Testis (tissue), 3 donors: Measurements from ENCODE around the gene BDKRB2. TPM values are rescaled to one million over a fixed set of nuclear protein-coding genes. Genes with fewer than 3 reads are reported as not detected.

Experiments used
- DNase-seq: peaks from one replicate; pipeline ENCODE4 v3.0.0-alpha.2; 2019
- H3K27ac ChIP-seq, 2 donors: fragments of 200-600 bp; sonication (generic); one replicate each; pipeline ENCODE4 v1.5.1; 2019
- H3K27me3 ChIP-seq: fragments of 200-600 bp; sonication (generic); one replicate; pipeline ENCODE4 v1.5.1; 2019
- H3K36me3 ChIP-seq: fragments of 200-600 bp; sonication (generic); one replicate; pipeline ENCODE4 v1.5.1; 2017; ENCODE audit warnings: low read depth; ENCODE audit errors: missing control alignments
- H3K4me1 ChIP-seq: fragments of 200-600 bp; sonication (generic); one replicate; pipeline ENCODE4 v1.5.1; 2019
- H3K4me3 ChIP-seq, 2 donors: fragments of 200-600 bp; sonication (generic); one replicate each; pipeline ENCODE4 v1.5.1; 2017 to 2019
- H3K9me3 ChIP-seq: fragments of 200-600 bp; sonication (generic); one replicate; pipeline ENCODE4 v1.5.1; 2017
- CTCF ChIP-seq, 3 experiments: fragments of 450-650 bp in 2 of 3; fragments of 200-600 bp in 1 of 3; sonication (generic) in 1 of 3; IDR thresholded peaks; one replicate each; pipeline ENCODE4 v1.5.1; 2016 to 2019; ENCODE audit warnings: antibody characterized with exemption in 3 of 3, mild to moderate bottlenecking in 2 of 3, moderate library complexity in 1 of 3
- POLR2A ChIP-seq: fragments of 450-650 bp; IDR thresholded peaks from one replicate; pipeline ENCODE4 v1.6.1; 2017; ENCODE audit warnings: antibody characterized with exemption, mild to moderate bottlenecking, moderate library complexity
- WGBS, 2 donors: methylation state at CpG; one replicate each; pipeline ENCODE4 v1.1.5; 2018; 5-methylcytosine and 5-hydroxymethylcytosine counted together
- intact Hi-C: fragments of 100-400 bp; cut with DNase I; formaldehyde crosslinking; loops from one replicate; pipeline ENCODE4 v1.15.1; 2023; ENCODE audit warnings: low total_unique reads
- polyA plus RNA-seq: library from polyadenylated mRNA; stranded (reverse); fragments of 350-450 nt; fragmentation: Illumina TruSeq; extraction: RNeasy Lipid Tissue Mini Kit (QIAGEN cat#74804); gene quantifications from one replicate; pipeline ENCODE4 v1.2.3, GENCODE V29; 2014; ENCODE audit warnings: low read depth, low replicate concordance; ENCODE audit not compliant: insufficient read depth
- small RNA-seq, 2 donors: library from RNA; depleted of rRNA; stranded (forward); fragments of <200 nt; gene quantifications; one replicate each; pipeline ENCODE3, GENCODE V24; 2016
- total RNA-seq, 2 donors: library from RNA; depleted of rRNA; stranded (reverse); fragments of >200 nt; gene quantifications; one replicate each; pipeline ENCODE4 v1.2.3, GENCODE V29; 2016

BDKRB2 gene
- total and polyA plus RNA-seq, 3 donors from 2014 or later, result 0.63 to 2.9 (median 0.87) TPM

GRCh38 chr14:96285667-96286066 is 81.0 kb downstream of the BDKRB2 start:
- no peaks in the 10 kb centered on the region for H3K9me3 ChIP-seq
- no peaks in the 10 kb centered on the region for H3K27me3 ChIP-seq
- no peak overlapping the region for H3K27ac ChIP-seq
- WGBS, 2 donors, result 76 to 78% methylated on average over 17 of the region's 17 CpGs
- no peaks in the 10 kb centered on the region for H3K4me1 ChIP-seq
- TF ChIP-seq POLR2A, result no peak
- TF ChIP-seq CTCF (IDR thresholded peaks at IDR 0.05), result no peak
- no peak for DNase-seq
- H3K36me3 ChIP-seq, result no peaks in the 10 kb centered on the region
- no peak overlapping the region for H3K4me3 ChIP-seq
- intact Hi-C loops, result loop anchor here (10.0 kb wide), 1 partner anchor 129 kb away; no protein-coding TSS in a partner anchor

- WGBS, 2 donors, result 96 to 98% methylated on average over 1 of the region's 1 CpG
These were observed 81.6 kb downstream of the BDKRB2 start for GRCh38 chr14:96286251-96286650.

GRCh38 chr14:96287856-96288255 is 83.2 kb downstream of the BDKRB2 start:
- DNase-seq, result no peak
- H3K27me3 ChIP-seq, result no peaks in the 10 kb centered on the region
- no peak overlapping the region for H3K4me3 ChIP-seq
- no peak overlapping the region for H3K27ac ChIP-seq
- no peaks in the 10 kb centered on the region for H3K36me3 ChIP-seq
- WGBS, 2 donors, result 95 to 96% methylated on average over 1 of the region's 1 CpG
- no peak for TF ChIP-seq CTCF (IDR thresholded peaks at IDR 0.05)
- TF ChIP-seq POLR2A, result no peak
- H3K9me3 ChIP-seq, result no peaks in the 10 kb centered on the region
- intact Hi-C loops, result loop anchor here (10.0 kb wide), 1 partner anchor 127 kb away; no protein-coding TSS in a partner anchor
- H3K4me1 ChIP-seq, result no peaks in the 10 kb centered on the region

More at GRCh38 chr14:96286251-96286650, 81.6 kb downstream of the BDKRB2 start:
- intact Hi-C loops, result loop anchor here (10.0 kb wide), 1 partner anchor 129 kb away; no protein-coding TSS in a partner anchor
- Histone ChIP-seq H3K4me3 (no peak overlapping the region), H3K27ac (no peak overlapping the region), H3K9me3 (no peaks in the 10 kb centered on the region), H3K4me1 (no peaks in the 10 kb centered on the region), H3K27me3 (no peaks in the 10 kb centered on the region), H3K36me3 (no peaks in the 10 kb centered on the region)
- TF ChIP-seq CTCF (IDR thresholded peaks at IDR 0.05) (no peak), POLR2A (no peak)
- DNase-seq, result no peak

Small RNA genes within 50 kb of the gene (small RNA-seq; reads per million reads assigned to genes)
- gene CKS1BP1, result 0 reads per million in 2 donors

Other genes starting within 250 kb of the BDKRB2 start
- 1 to 10 TPM; 1.4 to 2.5 TPM for gene C14orf132, start 165.5 kb upstream of the BDKRB2 start, total RNA-seq
- 8.4 TPM for gene C14orf132, start 165.5 kb upstream of the BDKRB2 start, polyA plus RNA-seq
- 1 to 10 TPM; 3.3 to 3.4 TPM for gene BDKRB1, start 51.4 kb downstream of the BDKRB2 start, total RNA-seq
- 4.9 TPM for gene BDKRB1, start 51.4 kb downstream of the BDKRB2 start, polyA plus RNA-seq
- gene ATG2B, start 158.5 kb downstream of the BDKRB2 start, total RNA-seq, result 10 to 100 TPM; 42.7 to 74.9 TPM
- gene ATG2B, start 158.5 kb downstream of the BDKRB2 start, polyA plus RNA-seq, result 44.8 TPM
- gene GSKIP, start 158.7 kb downstream of the BDKRB2 start, total RNA-seq, result 10 to 100 TPM; 11.2 to 25.4 TPM
- gene GSKIP, start 158.7 kb downstream of the BDKRB2 start, polyA plus RNA-seq, result 68.3 TPM
- gene AK7, start 187.3 kb downstream of the BDKRB2 start, total RNA-seq, result 1 to 10 TPM; 8.5 to 8.8 TPM
- 16.3 TPM for gene AK7, start 187.3 kb downstream of the BDKRB2 start, polyA plus RNA-seq